OCI-LY1 (cell line): Measurements from ENCODE around the gene PYROXD2.
A peak's percentile ranks its signal among the peaks of the same experiment; 100 is the strongest.

Experiments
- H2AFZ ChIP-seq: fragments of 200-600 bp; sonication (generic), shearing (Covaris generic); 2 replicates; pipeline ENCODE4 v1.6.0; 2014; ENCODE audit warnings: antibody characterized with exemption, mild to moderate bottlenecking, low read length
- H3F3A ChIP-seq: fragments of 200-600 bp; sonication (generic), shearing (Covaris generic); 2 replicates; pipeline ENCODE4 v1.6.0; 2014; ENCODE audit warnings: mild to moderate bottlenecking, antibody characterized with exemption, low read length, moderate library complexity; ENCODE audit not compliant: insufficient read depth
- H3K27ac ChIP-seq: fragments of 200-600 bp; sonication (generic); 2 replicates; pipeline ENCODE4 v1.5.1; 2014; ENCODE audit warnings: low read length, mixed run types, mild to moderate bottlenecking, low read depth; ENCODE audit not compliant: poor library complexity, severe bottlenecking
- H3K27me3 ChIP-seq: fragments of 200-600 bp; sonication (generic); 2 replicates; pipeline ENCODE4 v1.6.0; 2014; ENCODE audit warnings: antibody characterized with exemption, mild to moderate bottlenecking, low read length, moderate library complexity; ENCODE audit not compliant: insufficient read depth
- H3K36me3 ChIP-seq: fragments of 200-600 bp; sonication (generic); 2 replicates; pipeline ENCODE4 v1.6.1; 2014; ENCODE audit warnings: mild to moderate bottlenecking, antibody characterized with exemption, low read length, moderate library complexity, mixed read lengths; ENCODE audit not compliant: insufficient read depth
- H3K4me1 ChIP-seq: fragments of 200-600 bp; sonication (generic); 2 replicates; pipeline ENCODE4 v1.5.1; 2014; ENCODE audit warnings: mild to moderate bottlenecking, low read length, moderate library complexity; ENCODE audit not compliant: insufficient read depth, severe bottlenecking
- H3K4me2 ChIP-seq: fragments of 200-600 bp; sonication (generic), shearing (Covaris generic); 2 replicates; pipeline ENCODE4 v1.6.1; 2014; ENCODE audit warnings: low read length
- H3K4me3 ChIP-seq: fragments of 200-600 bp; sonication (generic); 2 replicates; pipeline ENCODE4 v1.5.1; 2014; ENCODE audit warnings: low read length, low read depth, mild to moderate bottlenecking, mixed read lengths; ENCODE audit not compliant: poor library complexity, severe bottlenecking
- H3K79me2 ChIP-seq: fragments of 200-600 bp; shearing (Covaris generic); 2 replicates; pipeline ENCODE4 v1.6.1; 2016; ENCODE audit warnings: mixed run types, low read length, mixed read lengths; ENCODE audit not compliant: insufficient read depth
- H3K9ac ChIP-seq: fragments of 200-600 bp; sonication (generic), shearing (Covaris generic); 2 replicates; pipeline ENCODE4 v1.6.1; 2014; ENCODE audit warnings: mild to moderate bottlenecking, low read length, mixed read lengths
- H3K9me2 ChIP-seq: fragments of 200-600 bp; sonication (generic), shearing (Covaris generic); 2 replicates; pipeline ENCODE4 v1.6.1; 2014; ENCODE audit warnings: low read depth, mild to moderate bottlenecking, low read length, mixed read lengths
- H3K9me3 ChIP-seq: fragments of 200-600 bp; shearing (Covaris generic); 2 replicates; pipeline ENCODE4 v1.6.1; 2014; ENCODE audit warnings: low read length, mixed read lengths
- H4K20me1 ChIP-seq: fragments of 200-600 bp; sonication (generic), shearing (Covaris generic); 2 replicates; pipeline ENCODE4 v1.6.0; 2016; ENCODE audit warnings: mild to moderate bottlenecking, low read length; ENCODE audit not compliant: insufficient read depth
- EZH2 ChIP-seq: fragments of 200-600 bp; sonication (generic), shearing (Covaris generic); IDR thresholded peaks from 2 replicates; pipeline ENCODE4 v1.8.0; 2017; ENCODE audit warnings: borderline replicate concordance, mixed run types, mild to moderate bottlenecking, antibody characterized with exemption, low read length, moderate library complexity, mixed read lengths
- TF ChIP-seq, protein P1 (sequence below): fragments of 200-600 bp; sonication (generic), shearing (Covaris generic); IDR thresholded peaks from 2 replicates; pipeline ENCODE4 v1.5.1; 2017; ENCODE audit warnings: mild to moderate bottlenecking, antibody characterized with exemption, low read length, moderate library complexity, mixed read lengths

The PYROXD2 gene

DNA sequence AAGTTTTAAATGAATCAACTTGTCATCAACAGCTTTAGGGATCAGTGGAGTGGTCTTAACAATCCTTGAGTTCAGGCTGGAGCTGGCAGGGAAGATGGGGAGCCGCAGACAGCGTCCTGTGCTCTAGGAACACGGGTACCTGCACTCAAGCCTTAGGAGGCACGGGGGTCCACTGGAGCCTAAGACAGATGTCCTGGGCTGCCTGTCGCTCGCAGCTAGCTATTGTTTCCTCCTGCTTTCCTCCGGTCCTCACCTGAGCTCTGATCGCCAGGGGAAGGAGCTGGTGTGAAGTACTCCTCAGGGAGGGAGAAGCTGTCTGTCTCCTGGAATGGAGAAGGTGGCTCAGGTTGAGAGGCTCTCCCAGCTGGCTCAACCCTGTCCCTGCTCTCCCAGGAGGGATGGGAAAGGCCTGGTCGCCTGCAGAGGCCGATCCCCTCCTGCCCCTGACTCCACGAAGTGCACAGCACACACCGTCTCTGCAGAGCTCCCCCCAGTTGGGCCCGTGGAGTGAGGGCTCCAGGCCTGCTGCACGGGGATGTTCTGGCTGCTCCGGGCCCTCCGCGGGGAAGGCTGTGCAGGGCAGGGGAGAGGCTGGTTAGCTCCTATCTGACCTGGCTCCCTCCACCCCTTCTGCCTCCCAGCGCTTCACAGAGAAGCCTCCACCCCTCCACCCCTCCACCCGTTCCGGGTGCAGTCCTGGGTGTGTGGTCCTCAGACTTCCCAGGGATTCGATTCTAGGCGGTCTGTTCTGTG is 14.5 kb upstream of the PYROXD2 start:
- H3K27me3 ChIP-seq: no peaks in the 10 kb centered on the region
- no peak overlapping the region for H3K4me2 ChIP-seq
- H3F3A ChIP-seq: no peaks in the 10 kb centered on the region
- TF ChIP-seq EZH2: no peak
- TF ChIP-seq, protein P1, sequence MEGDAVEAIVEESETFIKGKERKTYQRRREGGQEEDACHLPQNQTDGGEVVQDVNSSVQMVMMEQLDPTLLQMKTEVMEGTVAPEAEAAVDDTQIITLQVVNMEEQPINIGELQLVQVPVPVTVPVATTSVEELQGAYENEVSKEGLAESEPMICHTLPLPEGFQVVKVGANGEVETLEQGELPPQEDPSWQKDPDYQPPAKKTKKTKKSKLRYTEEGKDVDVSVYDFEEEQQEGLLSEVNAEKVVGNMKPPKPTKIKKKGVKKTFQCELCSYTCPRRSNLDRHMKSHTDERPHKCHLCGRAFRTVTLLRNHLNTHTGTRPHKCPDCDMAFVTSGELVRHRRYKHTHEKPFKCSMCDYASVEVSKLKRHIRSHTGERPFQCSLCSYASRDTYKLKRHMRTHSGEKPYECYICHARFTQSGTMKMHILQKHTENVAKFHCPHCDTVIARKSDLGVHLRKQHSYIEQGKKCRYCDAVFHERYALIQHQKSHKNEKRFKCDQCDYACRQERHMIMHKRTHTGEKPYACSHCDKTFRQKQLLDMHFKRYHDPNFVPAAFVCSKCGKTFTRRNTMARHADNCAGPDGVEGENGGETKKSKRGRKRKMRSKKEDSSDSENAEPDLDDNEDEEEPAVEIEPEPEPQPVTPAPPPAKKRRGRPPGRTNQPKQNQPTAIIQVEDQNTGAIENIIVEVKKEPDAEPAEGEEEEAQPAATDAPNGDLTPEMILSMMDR: no peak
- H3K4me3 ChIP-seq: no peak overlapping the region
- H3K9me3 ChIP-seq: no peaks in the 10 kb centered on the region
- H2AFZ ChIP-seq: no peak overlapping the region
- no peaks in the 10 kb centered on the region for H3K4me1 ChIP-seq
- H3K9ac ChIP-seq: no peak overlapping the region
- no peaks in the 10 kb centered on the region for H3K9me2 ChIP-seq
- H3K36me3 ChIP-seq: peaks cover 46% of the 10 kb centered on the region
- no peaks in the 10 kb centered on the region for H3K79me2 ChIP-seq
- H4K20me1 ChIP-seq: no peaks in the 10 kb centered on the region
- no peak overlapping the region for H3K27ac ChIP-seq

DNA sequence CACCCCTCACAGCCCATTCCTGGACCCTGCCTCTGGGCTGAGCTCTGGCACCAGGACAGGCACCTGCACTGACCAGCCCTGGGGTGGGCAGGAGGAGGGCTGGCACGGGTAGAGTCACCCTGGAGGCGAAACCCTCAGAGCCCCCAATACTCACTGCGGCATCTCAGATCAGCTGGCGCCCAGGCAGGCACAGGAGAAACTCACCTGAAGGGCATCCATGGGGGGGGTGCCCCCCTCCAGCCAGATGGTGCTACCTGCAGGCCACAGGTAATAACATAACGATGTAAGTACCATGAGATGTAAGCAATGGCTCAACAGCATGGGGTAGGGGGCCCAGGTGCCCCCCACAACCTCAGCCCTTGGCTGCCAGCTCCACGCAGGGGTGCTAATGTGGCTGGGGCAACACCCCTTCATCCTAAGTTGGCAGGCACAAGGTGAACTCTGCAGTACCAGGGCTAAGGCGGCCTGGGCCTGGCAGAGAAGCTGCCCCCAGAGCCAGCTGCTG is 12.1 kb upstream of the PYROXD2 start:
- Histone ChIP-seq H3K27me3 (no peaks in the 10 kb centered on the region), H2AFZ (no peak overlapping the region), H3K4me1 (no peaks in the 10 kb centered on the region), H3K4me2 (no peak overlapping the region), H4K20me1 (no peaks in the 10 kb centered on the region), H3K27ac (no peak overlapping the region), H3K36me3 (peaks cover 21% of the 10 kb centered on the region), H3F3A (no peaks in the 10 kb centered on the region), H3K9ac (no peak overlapping the region), H3K9me2 (no peaks in the 10 kb centered on the region), H3K4me3 (no peak overlapping the region), H3K9me3 (no peaks in the 10 kb centered on the region), H3K79me2 (no peaks in the 10 kb centered on the region)
- TF ChIP-seq EZH2: no peak
- TF ChIP-seq, protein P1: no peak

DNA sequence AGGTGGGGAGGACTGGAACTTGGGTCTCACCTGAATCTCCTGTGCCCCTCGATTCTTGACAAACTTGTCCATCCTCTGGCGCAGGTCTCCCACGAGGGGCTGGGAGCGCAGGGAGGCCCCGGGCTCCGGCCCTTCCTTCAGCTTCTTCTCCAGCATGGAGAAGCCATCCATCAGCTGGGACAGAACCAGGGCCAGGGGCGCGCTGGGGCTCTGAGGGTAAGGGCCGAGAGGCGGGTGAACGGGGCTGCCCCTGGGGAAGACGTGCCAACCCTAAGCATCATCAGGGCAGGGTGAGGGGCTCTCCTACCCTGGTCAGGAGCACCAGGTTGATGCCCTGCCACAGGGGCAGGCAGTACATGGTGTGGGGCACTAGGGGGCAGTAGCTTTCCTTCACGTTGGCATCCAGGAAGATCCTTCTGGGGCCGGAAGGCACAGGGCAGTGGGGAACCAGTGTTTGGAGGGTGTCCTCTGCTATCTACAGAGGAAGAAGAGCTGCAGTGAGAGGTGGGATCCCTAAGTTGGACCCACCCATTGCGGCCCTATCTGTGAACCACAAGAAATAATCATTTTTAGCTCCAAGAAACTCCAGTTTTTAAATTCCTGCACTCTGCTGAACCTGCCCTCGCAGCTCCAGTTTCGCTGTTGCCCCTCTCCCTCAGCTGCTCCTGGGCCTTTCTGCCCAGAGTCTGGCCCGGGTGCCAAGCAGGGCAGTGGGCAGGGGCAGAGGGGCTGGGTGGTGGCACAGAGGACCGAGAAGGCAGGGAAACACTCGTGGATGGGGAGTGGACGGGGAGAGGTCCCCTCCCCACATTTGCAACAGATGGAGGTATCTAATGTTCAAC is 10.8 kb upstream of the PYROXD2 start:
- no peak for TF ChIP-seq EZH2
- TF ChIP-seq, protein P1: peak; percentile 49; the same call in 1 of the 2 replicates
- Histone ChIP-seq H3K27ac (no peak overlapping the region), H3K27me3 (no peaks in the 10 kb centered on the region), H2AFZ (no peak overlapping the region), H3K4me3 (no peak overlapping the region), H3K36me3 (peaks cover 9% of the 10 kb centered on the region), H3K79me2 (no peaks in the 10 kb centered on the region), H3K9me2 (no peaks in the 10 kb centered on the region), H3F3A (no peaks in the 10 kb centered on the region), H4K20me1 (no peaks in the 10 kb centered on the region), H3K9ac (no peak overlapping the region), H3K4me1 (no peaks in the 10 kb centered on the region), H3K4me2 (no peak overlapping the region), H3K9me3 (no peaks in the 10 kb centered on the region)
